T-helper 17 cell (primary cell): ENCODE data around the gene PSMD14. TPM values are rescaled to one million over a fixed set of nuclear protein-coding genes. Genes with fewer than 3 reads are reported as not detected.
A peak's percentile ranks its signal among the peaks of the same experiment; 100 is the strongest.

Source experiments
- ATAC-seq: fragments of 150-1000 bp; cut with Tn5 transposase; 2 replicates; pipeline ENCODE4 v1.10.0; 2021; ENCODE audit warnings: mild to moderate bottlenecking, moderate library complexity
- DNase-seq, 3 donors: peaks; one replicate each; pipeline versions ENCODE4 v3.0.0 to v3.0.0-alpha.2; 2020 to 2021
- H3K9me3 ChIP-seq: one replicate; pipeline ENCODE4 v1.7.0; 2013; ENCODE audit warnings: low read length, mild to moderate bottlenecking; ENCODE audit not compliant: control insufficient read depth, poor library complexity, severe bottlenecking
- H3K27ac Mint-ChIP-seq: one replicate; pipeline ENCODE4 v1.8.0; 2022; ENCODE audit warnings: mild to moderate bottlenecking, moderate library complexity, mixed read lengths
- H3K27me3 Mint-ChIP-seq: one replicate; pipeline ENCODE4 v1.8.0; 2022; ENCODE audit warnings: mixed read lengths
- H3K36me3 Mint-ChIP-seq: one replicate; pipeline ENCODE4 v1.8.0; 2022; ENCODE audit warnings: low read depth, mixed read lengths
- H3K4me1 Mint-ChIP-seq: one replicate; pipeline ENCODE4 v1.8.0; 2022; ENCODE audit warnings: mild to moderate bottlenecking, mixed read lengths
- H3K4me3 Mint-ChIP-seq: one replicate; pipeline ENCODE4 v1.8.0; 2022; ENCODE audit warnings: mild to moderate bottlenecking, moderate library complexity, mixed read lengths
- total RNA-seq, 4 donors: library from RNA in 2 of 4; stranded (reverse) in 2 of 4; gene quantifications; one replicate each; pipeline ENCODE4 v1.2.3 and lab custom pipeline; 2022 to 2026

The PSMD14 gene
- total RNA-seq, 2 donors from 2014 or later: 28.7 to 38.6 TPM

DNA sequence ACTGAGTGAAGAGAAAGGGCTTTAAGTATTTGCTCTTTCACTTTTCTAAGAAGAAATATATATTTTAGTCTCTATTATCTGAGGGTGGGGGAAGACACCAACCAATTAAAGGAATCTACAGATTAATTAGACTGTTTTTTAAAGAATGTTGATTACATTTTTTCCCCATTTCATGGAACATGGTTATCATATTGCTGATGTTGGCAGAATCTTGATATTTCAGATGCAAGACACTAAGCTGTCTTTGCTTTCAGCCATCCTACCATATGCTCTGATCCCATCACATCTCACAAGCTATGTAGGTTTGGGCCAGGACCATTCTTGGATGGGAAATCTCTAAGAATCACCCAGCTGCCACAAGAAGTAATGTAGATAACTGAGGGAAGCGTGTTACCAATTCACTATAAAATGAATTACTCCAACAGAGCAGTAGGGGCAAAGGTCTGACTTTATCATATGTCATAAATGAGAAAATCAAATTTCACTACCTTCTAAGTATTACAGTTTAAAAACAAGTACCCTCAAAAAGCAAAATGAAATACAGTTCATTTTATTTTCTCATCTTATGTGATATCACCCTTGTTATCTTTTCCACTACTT lies 101.2 kb downstream of the PSMD14 start:
- DNase-seq: no peak
- peaks cover 2% of the 10 kb centered on the region for H3K36me3 Mint-ChIP-seq
- H3K4me3 Mint-ChIP-seq: no peak overlapping the region
- H3K27ac Mint-ChIP-seq: no peak overlapping the region
- peaks cover 3% of the 10 kb centered on the region for H3K4me1 Mint-ChIP-seq
- peaks cover 6% of the 10 kb centered on the region for H3K27me3 Mint-ChIP-seq
- ATAC-seq: no peak
- H3K9me3 ChIP-seq: no peaks in the 10 kb centered on the region

DNA sequence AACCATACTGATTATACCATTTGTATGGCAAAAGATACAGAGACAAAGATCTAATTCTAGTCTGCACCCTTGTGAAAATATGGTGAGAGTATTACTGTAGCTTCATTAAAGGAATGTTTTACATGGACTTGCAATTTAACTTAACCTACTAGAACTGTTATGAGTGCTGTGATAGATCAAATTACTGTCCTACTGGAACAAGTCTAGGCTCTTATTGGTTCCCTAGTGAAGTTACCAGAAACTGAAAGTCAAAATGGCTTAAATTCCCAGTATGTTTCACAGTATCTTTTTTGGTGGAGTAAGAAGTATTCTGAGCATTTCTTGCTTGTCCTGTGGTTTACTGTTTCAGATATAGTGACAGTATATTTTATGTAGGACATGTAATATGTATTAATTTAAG lies 104.1 kb downstream of the PSMD14 start:
- H3K4me1 Mint-ChIP-seq: peaks cover 24% of the 10 kb centered on the region
- no peak for DNase-seq
- H3K36me3 Mint-ChIP-seq: peaks cover 6% of the 10 kb centered on the region
- no peak overlapping the region for H3K27ac Mint-ChIP-seq
- H3K9me3 ChIP-seq: no peaks in the 10 kb centered on the region
- H3K4me3 Mint-ChIP-seq: no peak overlapping the region
- H3K27me3 Mint-ChIP-seq: peaks cover 33% of the 10 kb centered on the region
- ATAC-seq: no peak

DNA sequence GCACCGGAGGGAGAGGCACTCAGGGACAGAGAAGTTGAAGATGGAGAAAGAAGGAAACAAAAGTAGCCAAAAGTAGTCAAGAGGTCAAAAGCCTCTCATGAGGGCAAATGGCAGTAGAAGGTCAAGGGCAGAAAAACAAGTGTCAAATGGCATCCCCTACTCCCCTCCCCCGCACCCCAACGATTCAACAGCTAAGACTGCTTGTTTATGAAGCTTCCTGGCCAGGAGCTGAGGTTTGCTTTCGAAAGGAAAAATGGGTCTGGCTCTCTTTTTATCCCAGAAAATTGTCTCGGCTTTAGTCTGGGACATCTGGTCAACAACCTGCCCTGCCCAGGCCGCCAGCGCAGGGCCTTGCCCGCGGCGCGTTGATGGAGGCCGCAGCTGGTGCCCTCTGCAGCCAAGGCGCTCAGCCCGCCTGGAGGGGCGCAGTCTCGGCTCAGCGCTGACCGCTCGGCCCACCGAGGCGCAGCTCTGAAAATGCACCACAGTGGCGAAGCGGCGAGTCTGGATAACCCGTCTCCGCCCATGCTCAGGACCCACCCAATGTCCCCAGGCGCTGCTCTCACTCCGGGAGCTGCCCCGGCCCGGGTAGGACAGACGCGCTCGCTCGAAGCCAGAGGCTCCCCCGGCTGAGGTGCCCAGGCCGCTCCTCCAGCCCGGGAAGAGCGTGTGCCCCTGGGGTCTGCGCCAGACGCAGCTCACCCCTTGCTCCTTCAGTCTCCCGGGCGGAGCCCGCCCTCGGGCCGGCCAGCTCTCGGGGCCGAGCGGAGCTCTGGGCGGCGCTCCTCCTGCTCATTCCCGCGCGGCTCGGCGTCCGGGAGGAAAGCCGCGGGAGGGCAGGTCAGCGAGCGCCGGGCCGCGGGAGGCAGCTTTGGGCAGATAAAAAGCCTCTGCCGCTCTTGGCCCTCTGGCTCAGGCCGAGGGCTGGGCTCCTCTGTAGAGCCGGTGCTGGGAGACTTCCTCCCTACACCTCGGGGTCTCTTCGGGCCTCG lies 106.1 kb downstream of the PSMD14 start:
- H3K27ac Mint-ChIP-seq: no peak overlapping the region
- DNase-seq (no peak), ATAC-seq (peak; percentile 50)
- H3K36me3 Mint-ChIP-seq: peaks cover 4% of the 10 kb centered on the region
- H3K9me3 ChIP-seq: no peaks in the 10 kb centered on the region
- peak overlapping the region; percentile 86 for H3K4me3 Mint-ChIP-seq
- peaks cover 35% of the 10 kb centered on the region for H3K4me1 Mint-ChIP-seq
- peaks cover 53% of the 10 kb centered on the region for H3K27me3 Mint-ChIP-seq

DNA sequence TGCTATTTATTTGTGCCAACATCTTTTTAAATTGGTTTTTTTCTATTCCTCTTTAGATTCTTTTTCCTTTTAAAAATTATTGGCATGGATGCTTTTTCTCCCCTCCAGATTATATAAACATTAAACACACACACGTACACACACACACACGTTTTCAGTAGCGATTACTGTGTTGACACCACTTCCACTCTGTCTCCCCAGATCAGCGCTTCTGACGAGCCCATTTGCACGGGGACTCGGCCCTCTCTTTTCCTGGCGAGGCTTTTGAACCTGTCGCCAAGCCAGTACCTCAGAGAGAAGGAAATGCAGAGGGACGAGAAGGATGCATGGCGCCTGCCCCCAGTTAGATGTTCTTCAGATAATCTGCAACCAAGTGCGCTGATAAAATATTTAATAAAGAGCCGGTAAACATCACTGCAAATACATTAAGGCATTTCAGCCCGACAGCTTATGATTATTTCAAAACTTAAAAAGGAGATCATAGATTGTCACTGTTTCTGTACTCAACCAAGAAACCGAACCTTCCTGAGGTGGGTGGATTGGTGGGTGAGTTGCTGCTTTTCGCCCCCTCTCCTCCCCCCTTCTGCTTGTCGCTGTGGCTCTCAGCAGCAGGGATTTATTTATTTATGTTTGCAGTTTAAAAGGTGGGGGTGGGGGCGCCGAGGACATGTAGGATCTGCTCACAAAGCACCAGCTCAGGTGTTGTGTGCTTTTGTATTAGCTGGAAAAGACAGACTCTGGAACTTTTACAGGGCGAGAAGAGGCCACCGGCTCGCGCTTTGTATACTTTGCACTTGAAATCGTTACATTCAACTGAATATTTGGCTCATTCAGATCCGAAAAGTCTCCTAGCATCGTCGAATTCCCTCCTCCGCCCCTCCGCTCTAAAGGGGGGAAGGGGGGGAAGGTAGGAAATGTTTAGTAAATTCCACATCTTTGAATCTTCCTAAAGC lies 107.1 kb downstream of the PSMD14 start:
- Mint-ChIP-seq H3K27me3 (peaks cover 60% of the 10 kb centered on the region), H3K36me3 (peaks cover 4% of the 10 kb centered on the region), H3K27ac (peak overlapping the region; percentile 9), H3K4me3 (peak overlapping the region; percentile 86), H3K4me1 (peaks cover 35% of the 10 kb centered on the region)
- DNase-seq (no peak), ATAC-seq (peak; percentile 45)
- H3K9me3 ChIP-seq: no peaks in the 10 kb centered on the region

DNA sequence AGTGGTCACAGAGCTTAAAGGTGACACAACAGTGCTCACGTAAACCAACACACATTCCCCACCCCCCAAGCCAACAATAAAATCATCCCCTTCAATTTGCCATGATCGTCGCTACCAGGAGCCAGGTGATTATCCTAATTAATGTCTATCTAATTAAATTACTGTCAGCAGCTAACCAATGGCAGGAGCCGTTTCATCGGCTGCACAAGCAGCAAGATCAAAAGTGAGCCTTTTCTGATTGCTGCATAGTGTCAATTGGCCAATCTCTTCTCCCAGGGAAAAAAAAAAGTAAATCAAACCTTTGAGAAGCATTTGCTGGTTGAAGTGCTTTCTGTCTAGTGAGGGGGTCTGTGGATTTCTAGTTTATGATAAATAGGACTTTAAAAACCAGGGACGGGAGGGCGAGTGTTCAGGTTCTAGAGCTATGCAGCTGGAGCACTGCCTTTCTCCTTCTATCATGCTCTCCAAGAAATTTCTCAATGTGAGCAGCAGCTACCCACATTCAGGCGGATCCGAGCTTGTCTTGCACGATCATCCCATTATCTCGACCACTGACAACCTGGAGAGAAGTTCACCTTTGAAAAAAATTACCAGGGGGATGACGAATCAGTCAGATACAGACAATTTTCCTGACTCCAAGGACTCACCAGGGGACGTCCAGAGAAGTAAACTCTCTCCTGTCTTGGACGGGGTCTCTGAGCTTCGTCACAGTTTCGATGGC lies 107.9 kb downstream of the PSMD14 start, which contains the start of gene TBR1:
Gene TBR1 (plus strand): TSS at position 311 of the 721 bp plus-strand sequence. CDS start 114 bp downstream, at position 425.
- peak within 1 kb of the TSS; percentile 9 for H3K27ac Mint-ChIP-seq
- ATAC-seq: peak; percentile 31
- peaks cover 35% of the 10 kb centered on the region for H3K4me1 Mint-ChIP-seq
- H3K4me3 Mint-ChIP-seq: peak within 1 kb of the TSS; percentile 86
- peaks cover 4% of the 10 kb centered on the region for H3K36me3 Mint-ChIP-seq
- no peaks in the 10 kb centered on the region for H3K9me3 ChIP-seq
- peaks cover 68% of the 10 kb centered on the region for H3K27me3 Mint-ChIP-seq
- DNase-seq: no peak

DNA sequence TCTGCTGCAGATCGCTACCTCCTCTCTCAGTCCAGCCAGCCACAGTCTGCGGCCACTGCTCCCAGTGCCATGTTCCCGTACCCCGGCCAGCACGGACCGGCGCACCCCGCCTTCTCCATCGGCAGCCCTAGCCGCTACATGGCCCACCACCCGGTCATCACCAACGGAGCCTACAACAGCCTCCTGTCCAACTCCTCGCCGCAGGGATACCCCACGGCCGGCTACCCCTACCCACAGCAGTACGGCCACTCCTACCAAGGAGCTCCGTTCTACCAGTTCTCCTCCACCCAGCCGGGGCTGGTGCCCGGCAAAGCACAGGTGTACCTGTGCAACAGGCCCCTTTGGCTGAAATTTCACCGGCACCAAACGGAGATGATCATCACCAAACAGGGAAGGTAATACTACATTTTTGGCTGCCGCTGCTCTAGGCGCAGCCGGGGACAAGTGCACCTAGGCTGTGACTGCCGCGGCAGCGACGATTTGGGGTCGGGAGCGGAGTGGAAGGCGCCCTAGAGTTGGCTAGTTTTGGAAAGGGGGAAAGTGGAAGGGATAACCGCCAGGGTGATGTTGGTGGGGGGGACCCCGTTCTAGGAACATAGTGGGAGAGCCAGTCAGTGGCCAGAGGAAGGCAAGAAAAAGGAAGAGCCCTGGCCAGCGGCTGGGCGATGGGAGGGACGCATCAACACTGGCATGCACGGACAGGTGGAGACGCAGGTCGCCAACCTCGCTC lies 108.6 kb downstream of the PSMD14 start:
- DNase-seq (no peak), ATAC-seq (peak; percentile 18)
- H3K4me3 Mint-ChIP-seq: peak overlapping the region; percentile 86
- H3K27me3 Mint-ChIP-seq: peaks cover 76% of the 10 kb centered on the region
- peaks cover 35% of the 10 kb centered on the region for H3K4me1 Mint-ChIP-seq
- H3K36me3 Mint-ChIP-seq: peaks cover 7% of the 10 kb centered on the region
- no peaks in the 10 kb centered on the region for H3K9me3 ChIP-seq
- no peak overlapping the region for H3K27ac Mint-ChIP-seq

DNA sequence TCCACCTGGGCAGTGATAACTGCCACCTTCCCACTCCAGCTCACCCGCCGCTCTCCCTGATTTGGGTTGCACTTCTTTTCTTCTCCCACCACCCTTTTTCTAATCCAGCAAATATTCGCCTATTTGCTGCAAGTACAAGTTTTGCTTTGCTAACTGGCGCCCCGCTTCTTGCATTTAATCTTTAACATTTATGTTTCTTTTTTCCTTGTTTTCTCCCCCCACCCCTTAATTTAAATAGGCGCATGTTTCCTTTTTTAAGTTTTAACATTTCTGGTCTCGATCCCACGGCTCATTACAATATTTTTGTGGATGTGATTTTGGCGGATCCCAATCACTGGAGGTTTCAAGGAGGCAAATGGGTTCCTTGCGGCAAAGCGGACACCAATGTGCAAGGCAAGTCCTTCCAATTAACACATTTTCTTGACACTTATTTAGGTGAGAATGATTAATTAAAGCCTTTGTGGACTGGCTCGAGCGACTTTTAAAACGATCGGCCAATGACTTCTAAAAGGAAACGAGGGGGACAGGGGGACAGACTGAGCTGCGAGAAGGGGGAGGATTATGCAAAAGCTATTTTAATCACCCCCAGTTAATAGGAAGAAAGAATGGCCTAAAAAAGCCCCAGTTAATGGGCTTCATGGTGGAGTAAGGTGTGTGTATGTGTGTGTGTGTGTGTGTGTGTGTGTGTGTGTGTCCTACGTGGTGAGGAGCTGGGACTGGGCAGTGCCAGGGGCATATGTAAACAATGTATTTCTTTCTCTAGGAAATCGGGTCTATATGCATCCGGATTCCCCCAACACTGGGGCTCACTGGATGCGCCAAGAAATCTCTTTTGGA lies 109.4 kb downstream of the PSMD14 start:
- Mint-ChIP-seq H3K4me1 (peaks cover 35% of the 10 kb centered on the region), H3K27ac (no peak overlapping the region), H3K4me3 (peak overlapping the region; percentile 86), H3K27me3 (peaks cover 83% of the 10 kb centered on the region), H3K36me3 (peaks cover 7% of the 10 kb centered on the region)
- no peaks in the 10 kb centered on the region for H3K9me3 ChIP-seq
- DNase-seq (no peak), ATAC-seq (no peak)

DNA sequence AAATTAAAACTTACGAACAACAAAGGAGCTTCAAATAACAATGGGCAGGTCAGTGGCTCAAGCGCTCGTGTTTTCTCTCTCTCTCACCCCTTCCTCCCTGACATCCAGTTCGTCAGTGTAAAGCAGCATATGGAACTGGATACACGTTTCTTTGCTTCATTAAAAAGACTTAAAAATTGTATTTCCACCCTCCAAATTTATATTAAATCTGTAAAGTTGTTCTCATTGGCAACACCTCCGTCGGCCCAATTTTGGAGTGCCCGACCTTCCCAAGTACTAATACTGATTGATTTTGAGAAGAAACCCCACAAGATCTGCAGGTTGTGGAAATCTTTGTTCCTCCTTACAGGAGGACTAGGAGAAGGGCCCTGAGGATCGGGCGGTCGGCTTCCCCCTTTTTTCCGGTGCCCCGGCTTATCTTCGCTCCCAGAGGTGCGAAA lies 110.1 kb downstream of the PSMD14 start:
- Mint-ChIP-seq H3K4me3 (peak overlapping the region; percentile 86), H3K4me1 (peaks cover 35% of the 10 kb centered on the region), H3K36me3 (peaks cover 7% of the 10 kb centered on the region), H3K27ac (no peak overlapping the region), H3K27me3 (peaks cover 87% of the 10 kb centered on the region)
- no peak for DNase-seq
- ATAC-seq: no peak
- H3K9me3 ChIP-seq: no peaks in the 10 kb centered on the region

DNA sequence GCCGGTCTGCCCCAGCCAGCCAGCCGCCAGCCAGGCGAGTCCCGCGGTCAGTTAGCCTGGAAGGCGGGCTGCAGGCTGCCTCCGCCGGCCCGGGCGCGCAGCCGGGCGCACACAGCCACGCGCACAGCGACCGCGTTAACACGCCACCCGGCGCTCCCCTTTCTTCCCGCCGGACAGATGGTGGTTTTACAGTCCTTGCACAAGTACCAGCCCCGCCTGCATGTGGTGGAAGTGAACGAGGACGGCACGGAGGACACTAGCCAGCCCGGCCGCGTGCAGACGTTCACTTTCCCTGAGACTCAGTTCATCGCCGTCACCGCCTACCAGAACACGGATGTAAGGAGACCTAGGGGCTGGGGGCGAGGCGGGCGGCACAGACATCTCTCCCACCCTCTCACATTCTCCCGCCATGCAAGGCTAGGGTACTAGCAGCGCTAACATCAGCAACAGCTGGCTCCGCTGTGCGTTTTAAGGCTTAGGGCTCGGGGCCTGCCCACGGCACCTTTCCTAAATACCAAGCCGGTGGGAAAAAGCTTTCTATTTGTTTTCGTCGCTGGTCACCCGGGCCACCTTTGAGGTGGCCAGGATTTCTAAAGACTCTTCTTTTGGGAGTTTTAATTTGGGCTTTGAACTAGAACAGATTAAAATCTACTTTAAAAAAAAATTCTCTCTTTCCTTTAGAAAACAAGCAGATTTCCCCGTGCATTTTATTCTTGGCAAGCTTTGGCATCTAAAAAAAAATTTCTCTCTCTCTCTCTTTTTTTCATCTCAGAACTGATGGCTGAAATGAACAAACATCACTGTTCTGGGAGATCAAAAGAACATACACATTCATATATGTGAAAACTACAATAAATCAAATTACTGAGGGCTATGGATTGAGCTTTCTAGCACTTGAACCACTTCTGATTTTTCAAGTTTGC lies 110.8 kb downstream of the PSMD14 start:
- ATAC-seq: no peak
- Mint-ChIP-seq H3K4me1 (peaks cover 32% of the 10 kb centered on the region), H3K36me3 (peaks cover 7% of the 10 kb centered on the region), H3K4me3 (peak overlapping the region; percentile 81), H3K27ac (no peak overlapping the region), H3K27me3 (peaks cover 82% of the 10 kb centered on the region)
- no peaks in the 10 kb centered on the region for H3K9me3 ChIP-seq
- no peak for DNase-seq

DNA sequence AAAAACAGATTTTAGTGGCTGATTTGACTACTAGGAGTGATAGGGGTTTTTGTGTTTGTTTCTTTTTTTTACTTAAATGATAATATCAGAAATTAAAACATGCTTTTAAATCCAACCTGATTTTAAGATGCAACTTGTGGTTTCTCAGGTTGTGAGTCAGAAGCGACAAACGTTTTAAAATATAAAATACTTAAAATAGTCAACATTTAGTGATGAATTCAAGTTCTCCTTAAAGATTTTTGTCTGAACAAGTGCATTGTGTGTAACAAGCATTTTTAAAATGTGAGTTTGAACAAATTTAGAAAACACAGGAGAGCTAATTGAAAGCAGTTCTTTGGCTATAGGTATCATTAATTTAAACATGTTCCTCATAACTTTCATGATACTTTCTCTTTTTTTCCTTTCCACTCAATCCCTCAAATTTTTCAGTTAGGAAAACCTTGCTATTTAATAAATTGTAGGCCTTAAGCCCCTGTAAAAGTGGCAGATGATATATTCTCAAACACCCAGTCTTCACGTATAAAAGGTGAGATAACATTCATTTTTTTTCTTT lies 111.5 kb downstream of the PSMD14 start:
- peaks cover 10% of the 10 kb centered on the region for H3K36me3 Mint-ChIP-seq
- H3K27me3 Mint-ChIP-seq: peaks cover 88% of the 10 kb centered on the region
- no peaks in the 10 kb centered on the region for H3K9me3 ChIP-seq
- DNase-seq: no peak
- no peak overlapping the region for H3K4me3 Mint-ChIP-seq
- ATAC-seq: no peak
- peaks cover 37% of the 10 kb centered on the region for H3K4me1 Mint-ChIP-seq
- no peak overlapping the region for H3K27ac Mint-ChIP-seq
